Upper lobe of right lung (tissue), 1 donor: ENCODE data around the gene OR6C70. TPM values are rescaled to one million over a fixed set of nuclear protein-coding genes. Genes with fewer than 3 reads are reported as not detected.

ENCODE experiments used
- ATAC-seq: fragments of 200-7000 bp; cut with Tn5 transposase; one replicate; pipeline ENCODE4 v1.9.1; 2020; ENCODE audit warnings: mild to moderate bottlenecking, moderate library complexity
- DNase-seq: peaks from one replicate; pipeline ENCODE4 v3.0.0-alpha.2; 2020
- H3K27ac ChIP-seq: fragments of 200-600 bp; one replicate; pipeline ENCODE4 v1.8.0; 2022
- H3K27me3 ChIP-seq: fragments of 200-600 bp; one replicate; pipeline ENCODE4 v1.8.0; 2022; ENCODE audit warnings: mild to moderate bottlenecking
- H3K36me3 ChIP-seq: fragments of 200-600 bp; one replicate; pipeline ENCODE4 v1.8.0; 2022
- H3K4me1 ChIP-seq: fragments of 200-600 bp; one replicate; pipeline ENCODE4 v1.8.0; 2022
- H3K4me3 ChIP-seq: fragments of 200-600 bp; one replicate; pipeline ENCODE4 v1.8.0; 2022; ENCODE audit warnings: mild to moderate bottlenecking
- H3K9me3 ChIP-seq: fragments of 200-600 bp; one replicate; pipeline ENCODE4 v1.8.0; 2022
- intact Hi-C: fragments of 100-400 bp; cut with DNase I; formaldehyde crosslinking; loops from one replicate; pipeline ENCODE4 v1.11.0; 2022
- long read RNA-seq: library from polyadenylated mRNA; unstranded; transcript quantifications from one replicate; pipeline ENCODE4 v2.0.0, GENCODE V29; 2021
- total RNA-seq: library from RNA; stranded (reverse); fragmentation: NEBNext Ultra II Directional; extraction: Animal tissue kit (Norgen Biotek cat#: 25700); gene quantifications from one replicate; pipeline ENCODE4 v1.2.1, GENCODE V29; 2021
- TF ChIP-seq, protein P1 (sequence below): fragments of 200-600 bp; IDR thresholded peaks from one replicate; pipeline ENCODE4 v1.8.0; 2022; ENCODE audit warnings: antibody characterized with exemption
- donor health status: DM: no; HTN: yes; CAD: no; lungs with severe emphysema.

OR6C70 gene
- not detected for total RNA-seq
- long read RNA-seq, result 0 reads

DNA sequence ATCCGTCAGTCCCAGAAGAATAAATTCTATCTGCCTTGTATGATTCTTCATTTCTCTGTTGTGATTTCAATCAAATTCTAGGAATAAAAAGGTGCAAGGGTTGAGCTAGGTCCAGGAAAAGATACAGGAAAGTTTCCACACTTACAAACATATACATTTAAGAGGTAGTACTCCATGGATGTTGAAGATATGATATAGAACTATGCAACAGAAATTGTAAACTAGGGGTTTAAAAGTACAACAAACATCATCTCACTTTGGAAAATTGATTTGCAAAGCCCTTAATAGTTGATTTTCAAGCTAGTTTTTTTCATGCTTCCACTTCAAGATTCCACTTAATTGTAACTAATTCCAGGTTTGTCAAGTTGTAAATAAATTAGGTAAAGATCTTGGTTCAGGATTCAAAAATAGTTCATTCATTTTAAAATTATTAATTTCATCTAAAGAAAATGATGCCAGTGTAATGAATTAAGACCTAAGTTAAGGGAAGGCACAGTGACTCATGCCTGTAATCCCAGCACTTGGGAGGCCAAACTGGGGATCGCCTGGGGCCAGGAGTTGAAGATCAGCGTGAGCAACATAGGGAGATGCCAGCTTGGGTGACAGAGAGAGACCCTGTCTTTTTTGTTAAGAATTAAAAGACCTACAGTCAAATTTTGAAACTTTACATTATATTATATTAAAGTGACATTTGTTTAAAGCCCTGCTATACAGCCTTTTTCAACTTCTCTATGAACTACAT lies at the start of gene OR6C70:
Gene OR6C70, minus strand, starts transcription at position 51 of the 742 bp plus-strand sequence. Its CDS starts 0 bp downstream, at position 51.
- intact Hi-C loops, result no loop called here
- Histone ChIP-seq H3K36me3 (no peaks in the 10 kb centered on the region), H3K9me3 (no peaks in the 10 kb centered on the region), H3K4me1 (no peaks in the 10 kb centered on the region), H3K27ac (no peak within 1 kb of the TSS), H3K27me3 (no peaks in the 10 kb centered on the region), H3K4me3 (no peak within 1 kb of the TSS)
- ATAC-seq (no peak), DNase-seq (no peak)
- TF ChIP-seq, protein P1, sequence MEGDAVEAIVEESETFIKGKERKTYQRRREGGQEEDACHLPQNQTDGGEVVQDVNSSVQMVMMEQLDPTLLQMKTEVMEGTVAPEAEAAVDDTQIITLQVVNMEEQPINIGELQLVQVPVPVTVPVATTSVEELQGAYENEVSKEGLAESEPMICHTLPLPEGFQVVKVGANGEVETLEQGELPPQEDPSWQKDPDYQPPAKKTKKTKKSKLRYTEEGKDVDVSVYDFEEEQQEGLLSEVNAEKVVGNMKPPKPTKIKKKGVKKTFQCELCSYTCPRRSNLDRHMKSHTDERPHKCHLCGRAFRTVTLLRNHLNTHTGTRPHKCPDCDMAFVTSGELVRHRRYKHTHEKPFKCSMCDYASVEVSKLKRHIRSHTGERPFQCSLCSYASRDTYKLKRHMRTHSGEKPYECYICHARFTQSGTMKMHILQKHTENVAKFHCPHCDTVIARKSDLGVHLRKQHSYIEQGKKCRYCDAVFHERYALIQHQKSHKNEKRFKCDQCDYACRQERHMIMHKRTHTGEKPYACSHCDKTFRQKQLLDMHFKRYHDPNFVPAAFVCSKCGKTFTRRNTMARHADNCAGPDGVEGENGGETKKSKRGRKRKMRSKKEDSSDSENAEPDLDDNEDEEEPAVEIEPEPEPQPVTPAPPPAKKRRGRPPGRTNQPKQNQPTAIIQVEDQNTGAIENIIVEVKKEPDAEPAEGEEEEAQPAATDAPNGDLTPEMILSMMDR, result no peak

DNA sequence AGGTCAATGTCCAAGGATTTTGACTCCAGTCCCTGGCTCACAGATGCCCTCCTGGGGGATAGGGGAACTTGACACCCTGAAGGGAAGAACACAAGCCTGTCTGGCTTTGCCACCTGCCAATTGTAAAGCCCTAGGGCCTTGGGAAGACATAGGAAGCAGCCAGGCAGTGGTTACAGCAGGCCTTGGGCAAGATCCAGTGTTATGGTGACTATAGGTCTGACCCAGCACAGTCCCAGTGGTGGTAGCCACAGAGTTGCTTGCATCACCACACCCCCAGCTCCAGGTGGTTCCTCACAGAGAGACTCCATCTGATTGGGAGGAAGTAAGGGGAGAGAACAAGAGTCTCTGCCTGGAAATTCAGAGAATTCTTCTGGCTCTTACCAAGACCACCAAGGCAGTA lies 46.5 kb upstream of the OR6C70 start:
- Histone ChIP-seq H3K4me3 (no peak overlapping the region), H3K27me3 (no peaks in the 10 kb centered on the region), H3K36me3 (no peaks in the 10 kb centered on the region), H3K4me1 (no peaks in the 10 kb centered on the region), H3K9me3 (no peaks in the 10 kb centered on the region), H3K27ac (no peak overlapping the region)
- DNase-seq (no peak), ATAC-seq (no peak)
- TF ChIP-seq, protein P1, result no peak
- intact Hi-C loops, result no loop called here

DNA sequence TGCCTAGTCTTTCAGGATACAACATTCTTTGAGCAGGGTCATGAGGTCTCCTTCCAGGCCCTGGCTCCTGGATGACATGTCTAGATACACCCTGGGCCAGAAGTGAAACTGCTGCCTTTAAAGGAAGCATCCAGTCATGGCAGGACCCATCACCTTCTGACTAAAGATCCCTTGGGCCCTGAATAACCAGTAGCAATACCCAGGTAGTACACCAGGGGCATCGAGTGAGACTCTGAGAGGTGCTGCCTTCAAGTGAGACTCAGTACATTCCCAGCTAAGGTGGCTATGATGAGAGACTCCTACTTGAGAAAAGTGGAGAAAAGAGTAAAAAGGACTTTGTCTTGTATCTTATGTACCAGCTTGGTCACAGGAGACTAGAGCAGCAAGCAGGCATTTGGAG lies 45.8 kb upstream of the OR6C70 start:
- Histone ChIP-seq H3K9me3 (no peaks in the 10 kb centered on the region), H3K27me3 (no peaks in the 10 kb centered on the region), H3K4me3 (no peak overlapping the region), H3K4me1 (no peaks in the 10 kb centered on the region), H3K36me3 (no peaks in the 10 kb centered on the region), H3K27ac (no peak overlapping the region)
- no peak for DNase-seq
- TF ChIP-seq, protein P1, result no peak
- peak; percentile 15 for ATAC-seq
- intact Hi-C loops, result no loop called here

DNA sequence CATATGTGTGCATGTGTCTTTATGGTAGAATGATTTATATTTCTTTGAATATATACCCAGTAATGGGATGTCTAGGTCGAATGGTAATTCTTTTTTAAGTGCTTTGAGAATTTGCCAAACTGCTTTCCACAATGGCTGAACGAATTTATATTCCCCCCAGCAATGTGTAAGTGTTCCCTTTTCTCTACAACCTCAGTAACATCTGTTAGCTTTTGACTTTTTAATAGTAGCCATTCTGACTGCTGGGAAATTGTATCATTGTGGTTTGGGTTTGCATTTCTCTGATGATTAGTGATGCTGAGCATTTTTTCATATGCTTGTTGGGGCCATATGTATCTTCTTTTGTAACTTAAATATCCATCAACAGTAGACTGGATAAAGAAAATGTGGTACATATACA lies 31.7 kb upstream of the OR6C70 start:
- Histone ChIP-seq H3K4me1 (no peaks in the 10 kb centered on the region), H3K27ac (no peak overlapping the region), H3K4me3 (no peak overlapping the region), H3K27me3 (no peaks in the 10 kb centered on the region), H3K9me3 (no peaks in the 10 kb centered on the region), H3K36me3 (no peaks in the 10 kb centered on the region)
- intact Hi-C loops, result no loop called here
- TF ChIP-seq, protein P1, result no peak
- DNase-seq (no peak), ATAC-seq (no peak)

DNA sequence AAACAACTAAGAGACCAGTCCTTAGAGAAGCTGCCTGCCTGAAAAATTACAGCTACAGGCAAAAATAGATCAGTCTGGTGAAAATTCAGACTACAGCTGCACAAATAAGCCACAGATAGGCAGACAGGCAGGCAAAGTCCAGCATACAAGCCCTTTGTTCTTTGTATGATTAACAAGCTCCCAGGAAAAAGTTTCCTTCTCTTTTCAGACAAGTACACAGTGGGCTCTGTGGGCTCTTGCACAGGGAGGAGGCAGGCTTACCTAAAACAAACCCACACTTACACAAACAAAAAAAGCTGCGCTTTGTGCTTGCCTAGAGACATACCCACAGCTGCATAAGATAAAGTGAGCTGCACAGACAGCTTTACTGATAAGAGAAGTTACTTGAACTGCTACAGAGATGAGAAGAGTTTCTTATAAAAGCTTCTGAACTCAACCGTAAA lies 29.9 kb upstream of the OR6C70 start:
- intact Hi-C loops, result no loop called here
- no peaks in the 10 kb centered on the region for H3K36me3 ChIP-seq
- no peak for ATAC-seq
- TF ChIP-seq, protein P1, result no peak
- H3K4me1 ChIP-seq, result no peaks in the 10 kb centered on the region
- DNase-seq, result no peak
- no peak overlapping the region for H3K27ac ChIP-seq
- no peak overlapping the region for H3K4me3 ChIP-seq
- no peaks in the 10 kb centered on the region for H3K27me3 ChIP-seq
- H3K9me3 ChIP-seq, result no peaks in the 10 kb centered on the region
